Uterus (tissue), 4 donors: ENCODE measurements around the gene CCDC157. TPM values are rescaled to one million over a fixed set of nuclear protein-coding genes. Genes with fewer than 3 reads are reported as not detected.

Source experiments
- DNase-seq, 2 donors: peaks; one replicate each; pipeline ENCODE4 v3.0.0-alpha.2; 2019 to 2020
- H3K27ac ChIP-seq, 2 donors: fragments of 200-600 bp; sonication (generic); 1 replicate in 1 of 2; 2 replicates in 1 of 2; pipeline ENCODE4 v1.5.1; 2016 to 2018
- H3K27me3 ChIP-seq, 2 donors: fragments of 200-600 bp; sonication (generic); one replicate each; pipeline ENCODE4 v1.5.1; 2018 to 2019; ENCODE audit warnings: control low read depth in 1 of 2
- H3K36me3 ChIP-seq, 2 donors: fragments of 200-600 bp; sonication (generic); one replicate each; pipeline ENCODE4 v1.5.1; 2019; ENCODE audit warnings: control low read depth in 1 of 2
- H3K4me1 ChIP-seq, 2 donors: fragments of 200-600 bp; sonication (generic); one replicate each; pipeline ENCODE4 v1.5.1; 2018 to 2019; ENCODE audit warnings: control low read depth in 1 of 2
- H3K4me3 ChIP-seq, 2 donors: fragments of 200-600 bp; sonication (generic); 1 replicate in 1 of 2; 2 replicates in 1 of 2; pipeline ENCODE4 v1.5.1; 2018 to 2019; ENCODE audit warnings: mild to moderate bottlenecking in 1 of 2
- H3K9me3 ChIP-seq, 2 donors: fragments of 200-600 bp; sonication (generic); one replicate each; pipeline ENCODE4 v1.5.1; 2019; ENCODE audit warnings: control low read depth in 1 of 2
- CTCF ChIP-seq, 4 experiments: fragments of 200-600 bp in 2 of 4; fragments of 450-650 bp in 2 of 4; sonication (generic) in 2 of 4; IDR thresholded peaks; one replicate each; pipeline ENCODE4 v1.5.1; 2016 to 2019; ENCODE audit warnings: antibody characterized with exemption in 4 of 4, mild to moderate bottlenecking in 2 of 4, moderate library complexity in 1 of 4
- POLR2A ChIP-seq, 2 donors: fragments of 450-650 bp; IDR thresholded peaks; one replicate each; pipeline ENCODE4 v1.6.1; 2016; ENCODE audit warnings: antibody characterized with exemption in 2 of 2, mild to moderate bottlenecking in 1 of 2, moderate library complexity in 1 of 2
- intact Hi-C: fragments of 100-400 bp; cut with DNase I; formaldehyde crosslinking; loops from one replicate; pipeline ENCODE4 v1.15.1; 2023; ENCODE audit warnings: low total_unique reads
- total RNA-seq, 4 donors: library from RNA; depleted of rRNA in 3 of 4; stranded (reverse); fragments of >200 nt in 3 of 4; gene quantifications; one replicate each; pipeline versions ENCODE4 v1.1.0 to v1.2.4, GENCODE V29; 2014 to 2023
- donor health status: DM: yes; HTN: yes; CAD: no.

Gene CCDC157
- total RNA-seq, 4 donors from 2014 or later = 2.9 to 6.8 (median 4.6) TPM; not detected in 1

- Histone ChIP-seq H3K36me3 (no peaks in the 10 kb centered on the region), H3K4me3 (no peak overlapping the region), H3K27me3 (no peaks in the 10 kb centered on the region), H3K27ac (no peak overlapping the region), H3K9me3 (no peaks in the 10 kb centered on the region), H3K4me1 (no peaks in the 10 kb centered on the region)
- TF ChIP-seq CTCF (IDR thresholded peaks at IDR 0.05) (no peak), POLR2A (IDR thresholded peaks at IDR 0.05) (no peak)
- DNase-seq = no peak
- intact Hi-C loops = no loop called here
These were observed 9.4 kb upstream of the CCDC157 start for GRCh38 chr22:30347255-30347892.

- H3K4me3 ChIP-seq = no peak overlapping the region
- TF ChIP-seq POLR2A (IDR thresholded peaks at IDR 0.05) = no peak
- no peak for TF ChIP-seq CTCF (IDR thresholded peaks at IDR 0.05)
- H3K36me3 ChIP-seq = no peaks in the 10 kb centered on the region
- no peaks in the 10 kb centered on the region for H3K27me3 ChIP-seq
- DNase-seq = no peak
- no peaks in the 10 kb centered on the region for H3K4me1 ChIP-seq
- intact Hi-C loops = no loop called here
- H3K9me3 ChIP-seq = no peaks in the 10 kb centered on the region
- H3K27ac ChIP-seq = no peak overlapping the region
These were observed 8.4 kb upstream of the CCDC157 start for GRCh38 chr22:30348404-30348803.

GRCh38 chr22:30348809-30349208 lies 8.0 kb upstream of the CCDC157 start:
- H3K36me3 ChIP-seq = no peaks in the 10 kb centered on the region
- H3K4me1 ChIP-seq = peaks cover 0 to 4% of the 10 kb centered on the region in 2 donors
- no peak for DNase-seq
- intact Hi-C loops = no loop called here
- H3K9me3 ChIP-seq = no peaks in the 10 kb centered on the region
- H3K4me3 ChIP-seq = no peak overlapping the region
- TF ChIP-seq POLR2A (IDR thresholded peaks at IDR 0.05) = no peak
- TF ChIP-seq CTCF (IDR thresholded peaks at IDR 0.05) = no peak
- H3K27me3 ChIP-seq = no peaks in the 10 kb centered on the region
- no peak overlapping the region for H3K27ac ChIP-seq

- Histone ChIP-seq H3K27me3 (no peaks in the 10 kb centered on the region), H3K4me3 (no peak overlapping the region), H3K27ac (no peak overlapping the region), H3K4me1 (peaks cover 9 to 18% of the 10 kb centered on the region in 2 donors), H3K36me3 (no peaks in the 10 kb centered on the region), H3K9me3 (no peaks in the 10 kb centered on the region)
- intact Hi-C loops = no loop called here
- TF ChIP-seq POLR2A (IDR thresholded peaks at IDR 0.05) = no peak
- TF ChIP-seq CTCF (IDR thresholded peaks at IDR 0.05) = no peak
- no peak for DNase-seq
These were observed 5.6 kb upstream of the CCDC157 start for GRCh38 chr22:30351226-30351625.

- Histone ChIP-seq H3K27ac (no peak overlapping the region), H3K27me3 (no peaks in the 10 kb centered on the region), H3K4me1 (peaks cover 9 to 18% of the 10 kb centered on the region in 2 donors), H3K4me3 (peak overlapping the region in 1 of 2 donors; percentile 84), H3K36me3 (no peaks in the 10 kb centered on the region), H3K9me3 (no peaks in the 10 kb centered on the region)
- DNase-seq = no peak
- TF ChIP-seq CTCF (IDR thresholded peaks at IDR 0.05) = no peak
- no peak for TF ChIP-seq POLR2A (IDR thresholded peaks at IDR 0.05)
- intact Hi-C loops = no loop called here
These were observed 2.2 kb upstream of the CCDC157 start for GRCh38 chr22:30354644-30355043.
